ENCODE measurements around the gene POLR3A. TPM values are rescaled to one million over a fixed set of nuclear protein-coding genes. Genes with fewer than 3 reads are reported as not detected.

POLR3A gene
- total RNA-seq, 1 donor from 2014 or later: 11.5 TPM

- DNase-seq (ENCODE audit: low read depth in 2 of 2): no peak
These were observed 74.2 kb downstream of the POLR3A start for GRCh38 chr10:77955136-77955535.

GRCh38 chr10:77949167-77949566 lies 80.1 kb downstream of the POLR3A start:
- peak in 1 of 2 donors; percentile 36 for DNase-seq (ENCODE audit: low read depth in 2 of 2)

GRCh38 chr10:77946084-77946483 lies 83.2 kb downstream of the POLR3A start:
- no peak for DNase-seq (ENCODE audit: low read depth in 2 of 2)

- DNase-seq (ENCODE audit: low read depth in 2 of 2): peak in 1 of 2 donors; percentile 28
These were observed 84.8 kb downstream of the POLR3A start for GRCh38 chr10:77944519-77944918.

GRCh38 chr10:77943121-77943901 lies 86.0 kb downstream of the POLR3A start:
- peak; percentile 47 to 81 for DNase-seq (ENCODE audit: low read depth in 2 of 2)

GRCh38 chr10:77941790-77942189 lies 87.5 kb downstream of the POLR3A start:
- DNase-seq (ENCODE audit: low read depth in 2 of 2): no peak

GRCh38 chr10:77940627-77941026 lies 88.7 kb downstream of the POLR3A start:
- no peak for DNase-seq (ENCODE audit: low read depth in 2 of 2)

GRCh38 chr10:77940225-77940624 lies 89.1 kb downstream of the POLR3A start:
- DNase-seq (ENCODE audit: low read depth in 2 of 2): no peak

GRCh38 chr10:77939561-77940001 lies 89.7 kb downstream of the POLR3A start:
- DNase-seq (ENCODE audit: low read depth in 2 of 2): no peak

- no peak for DNase-seq (ENCODE audit: low read depth in 2 of 2)
These were observed 92.4 kb downstream of the POLR3A start for GRCh38 chr10:77936697-77937567.

- DNase-seq (ENCODE audit: low read depth in 2 of 2): no peak
These were observed 97.1 kb downstream of the POLR3A start for GRCh38 chr10:77932016-77932715.

GRCh38 chr10:77927402-77928246 lies 101.7 kb downstream of the POLR3A start:
- DNase-seq (ENCODE audit: low read depth in 2 of 2): no peak

- peak; percentile 35 to 51 for DNase-seq (ENCODE audit: low read depth in 2 of 2)
These were observed 102.5 kb downstream of the POLR3A start, which contains the start of gene DLG5 for GRCh38 chr10:77926566-77927401. TSS of gene DLG5 (minus strand) at chr10:77926755. CDS start at chr10:77926520, 235 bp downstream.

GRCh38 chr10:77925795-77926565 lies 103.3 kb downstream of the POLR3A start:
- peak; percentile 39 to 48 for DNase-seq (ENCODE audit: low read depth in 2 of 2)

GRCh38 chr10:77925410-77925794 lies 103.9 kb downstream of the POLR3A start:
- peak; percentile 24 to 26 for DNase-seq (ENCODE audit: low read depth in 2 of 2)

- DNase-seq (ENCODE audit: low read depth in 2 of 2): no peak
These were observed 106.6 kb downstream of the POLR3A start for GRCh38 chr10:77922566-77923179.

- DNase-seq (ENCODE audit: low read depth in 2 of 2): no peak
These were observed 107.3 kb downstream of the POLR3A start for GRCh38 chr10:77922055-77922454.

- DNase-seq (ENCODE audit: low read depth in 2 of 2): no peak
These were observed 107.9 kb downstream of the POLR3A start for GRCh38 chr10:77921395-77921794.

- no peak for DNase-seq (ENCODE audit: low read depth in 2 of 2)
These were observed 108.8 kb downstream of the POLR3A start for GRCh38 chr10:77920495-77920894.

All from lung microvascular endothelial cell (primary cell).